HG03280 (cell line): ENCODE measurements around the gene ZSCAN30.

ENCODE experiments used
- ATAC-seq: cut with Tn5 transposase; IDR thresholded peaks from one replicate; pipeline ENCODE4 v1.9.1; 2021; ENCODE audit warnings: mild to moderate bottlenecking, moderate library complexity; ENCODE audit not compliant: unreplicated experiment

The ZSCAN30 gene

DNA sequence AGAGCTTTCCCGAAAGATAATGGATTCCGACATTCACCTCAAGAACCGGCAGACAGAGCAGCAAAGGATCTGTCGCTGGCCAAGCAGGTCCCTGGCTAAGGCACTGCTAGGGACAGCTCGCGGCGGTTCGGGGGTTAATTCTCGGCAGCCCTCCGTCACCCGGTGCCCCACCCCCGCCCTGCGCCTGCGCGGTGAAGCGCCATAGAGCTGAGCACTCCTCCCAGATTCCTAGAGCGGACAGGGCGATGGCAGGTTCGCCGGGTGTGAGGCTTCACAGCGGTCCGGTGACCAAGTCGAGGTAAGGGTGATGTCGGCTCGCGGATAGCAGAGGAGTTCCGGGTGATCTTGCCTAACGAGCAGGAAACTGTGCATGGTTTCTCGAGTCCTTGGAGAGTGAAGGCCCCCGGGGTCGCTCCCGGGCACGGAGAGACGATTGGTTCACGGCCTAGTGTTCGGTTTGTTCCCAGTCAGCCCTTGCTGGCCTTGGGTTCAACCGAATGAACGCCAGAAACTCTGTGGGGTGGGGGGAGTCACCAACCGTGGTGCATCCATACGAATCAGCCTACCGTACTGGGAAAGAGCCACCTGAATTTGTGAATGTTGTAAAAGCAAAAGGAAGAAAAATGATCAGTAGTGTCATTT lies at the start of gene ZSCAN30:
ZSCAN30 (minus strand) TSS at position 136 of the 642 bp plus-strand sequence. CDS start 25,877 bp downstream, outside the sequence.
- ATAC-seq, result peak; percentile 92

DNA sequence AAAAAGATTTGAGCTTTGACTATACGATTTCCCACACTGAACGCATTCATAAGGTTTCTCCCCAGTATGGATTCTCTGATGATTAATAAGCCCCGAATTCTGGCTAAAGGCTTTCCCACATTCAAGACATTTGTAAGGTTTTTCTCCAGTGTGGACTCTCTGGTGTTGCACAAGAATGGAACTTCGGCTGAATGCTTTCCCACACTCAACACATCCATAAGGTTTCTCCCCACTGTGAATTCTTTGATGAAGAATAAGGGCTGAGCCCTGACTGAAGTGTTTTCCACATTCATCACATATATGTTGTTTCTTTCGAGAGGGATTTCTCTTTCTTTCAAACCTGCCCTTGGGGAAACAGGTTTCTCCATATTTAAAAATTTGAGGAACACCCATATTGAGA lies 47.3 kb upstream of the ZSCAN30 start:
- ATAC-seq, result no peak

DNA sequence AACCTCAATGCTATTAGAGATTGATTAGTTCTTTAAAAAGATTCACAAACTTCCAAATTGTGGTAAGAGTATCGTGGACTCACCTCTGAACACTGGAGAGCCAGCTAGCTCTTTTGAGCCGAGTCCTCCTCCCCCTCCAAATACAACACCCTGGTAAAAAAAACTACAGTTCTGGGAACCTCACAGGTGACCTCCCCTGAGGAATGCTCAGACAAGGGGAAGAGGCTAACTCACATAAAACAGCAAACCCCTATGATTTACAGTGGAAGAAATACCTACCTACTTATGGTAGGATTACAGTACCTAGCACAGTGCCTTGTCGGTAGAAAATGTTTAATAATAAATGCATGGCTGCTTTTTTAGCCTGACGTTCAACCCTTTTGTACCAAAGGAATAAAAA lies 45.8 kb upstream of the ZSCAN30 start:
- ATAC-seq, result no peak

DNA sequence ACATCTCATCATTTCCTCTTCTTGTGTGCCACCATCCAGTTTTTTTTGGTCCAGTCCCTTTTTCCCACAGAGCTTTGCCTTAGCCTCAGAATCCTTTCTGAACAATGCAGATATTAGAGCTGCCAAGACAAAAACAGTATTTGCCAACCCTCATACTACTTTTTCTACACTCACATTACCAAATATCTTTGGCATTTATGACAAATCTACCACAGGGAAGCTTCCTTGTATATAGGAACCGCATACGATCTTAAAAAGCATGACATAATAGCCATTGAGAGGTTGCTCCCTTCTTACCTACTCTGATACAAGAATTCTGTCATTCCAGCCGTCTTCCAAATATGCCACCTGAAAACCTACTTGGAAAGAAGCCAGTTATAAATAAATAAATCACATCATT lies 44.8 kb upstream of the ZSCAN30 start:
- ATAC-seq, result no peak

DNA sequence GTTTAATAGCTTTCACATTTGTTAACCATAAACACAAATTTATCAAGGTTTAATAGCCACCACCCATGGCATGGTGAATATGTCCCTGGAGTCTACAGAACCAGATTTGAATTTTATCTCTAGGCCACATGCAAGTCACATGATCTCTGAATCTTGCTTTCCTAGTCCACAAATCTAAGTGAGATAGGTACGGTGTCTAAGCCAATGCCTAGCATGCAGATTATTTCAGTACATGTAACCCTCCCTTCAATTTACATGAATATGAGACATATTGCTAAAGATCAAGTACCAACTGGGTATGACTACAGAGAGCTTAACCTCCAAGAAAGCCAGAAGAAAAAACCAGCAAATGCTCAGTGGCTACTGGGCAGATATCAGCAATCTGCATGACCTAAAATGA lies 44.2 kb upstream of the ZSCAN30 start:
- no peak for ATAC-seq

DNA sequence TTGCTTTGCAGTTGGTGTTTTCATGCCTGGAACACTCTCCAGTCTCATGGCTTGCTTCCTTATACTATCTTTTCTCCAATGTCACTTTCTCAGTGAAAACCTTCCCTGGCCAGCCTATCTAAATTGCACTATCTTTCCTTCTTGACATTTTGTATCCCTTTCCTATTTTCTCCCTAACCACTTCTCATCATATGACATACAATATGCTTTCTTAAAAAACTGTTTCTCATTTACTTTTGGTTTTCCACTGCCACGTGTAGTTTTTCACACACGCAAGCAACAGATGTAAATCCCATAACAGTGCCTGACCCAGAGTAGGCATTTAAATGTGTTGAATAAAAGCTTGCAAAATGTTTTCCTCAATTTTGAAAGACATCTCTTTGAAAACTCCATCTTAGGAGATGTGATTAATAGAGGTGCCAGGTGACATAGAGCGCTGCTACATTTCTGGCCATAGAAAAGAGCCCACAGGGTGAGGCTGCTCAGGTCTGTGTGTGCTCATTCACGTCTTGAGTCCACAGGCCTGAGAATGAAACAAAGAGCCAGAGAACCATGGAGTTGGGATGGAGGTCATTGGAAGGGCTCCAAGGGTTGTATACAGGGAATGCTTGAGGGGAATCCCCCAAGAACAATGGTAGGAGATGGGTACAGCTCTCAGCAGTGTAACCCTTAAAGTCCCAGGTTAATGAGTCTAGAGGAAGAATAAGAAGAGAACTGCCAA lies 41.5 kb upstream of the ZSCAN30 start:
- ATAC-seq, result no peak

DNA sequence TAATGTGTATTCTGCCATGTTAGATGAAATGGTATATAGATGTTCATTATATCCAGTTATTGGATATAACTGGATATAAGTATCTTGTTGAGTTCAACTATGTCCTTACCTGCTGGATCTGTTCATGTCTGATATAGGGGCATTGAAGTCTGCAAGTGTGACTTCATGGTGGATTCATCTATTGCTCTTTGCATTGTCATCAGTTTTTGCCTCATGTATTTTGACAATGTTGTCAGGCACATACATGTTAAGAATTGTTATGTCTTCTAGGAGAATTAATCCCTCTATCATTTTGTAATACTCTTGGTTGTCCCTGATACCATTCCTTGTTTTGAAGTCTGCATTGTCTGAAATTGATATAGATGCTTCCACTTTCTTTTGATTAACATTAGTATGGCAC lies 38.8 kb upstream of the ZSCAN30 start:
- ATAC-seq, result no peak

DNA sequence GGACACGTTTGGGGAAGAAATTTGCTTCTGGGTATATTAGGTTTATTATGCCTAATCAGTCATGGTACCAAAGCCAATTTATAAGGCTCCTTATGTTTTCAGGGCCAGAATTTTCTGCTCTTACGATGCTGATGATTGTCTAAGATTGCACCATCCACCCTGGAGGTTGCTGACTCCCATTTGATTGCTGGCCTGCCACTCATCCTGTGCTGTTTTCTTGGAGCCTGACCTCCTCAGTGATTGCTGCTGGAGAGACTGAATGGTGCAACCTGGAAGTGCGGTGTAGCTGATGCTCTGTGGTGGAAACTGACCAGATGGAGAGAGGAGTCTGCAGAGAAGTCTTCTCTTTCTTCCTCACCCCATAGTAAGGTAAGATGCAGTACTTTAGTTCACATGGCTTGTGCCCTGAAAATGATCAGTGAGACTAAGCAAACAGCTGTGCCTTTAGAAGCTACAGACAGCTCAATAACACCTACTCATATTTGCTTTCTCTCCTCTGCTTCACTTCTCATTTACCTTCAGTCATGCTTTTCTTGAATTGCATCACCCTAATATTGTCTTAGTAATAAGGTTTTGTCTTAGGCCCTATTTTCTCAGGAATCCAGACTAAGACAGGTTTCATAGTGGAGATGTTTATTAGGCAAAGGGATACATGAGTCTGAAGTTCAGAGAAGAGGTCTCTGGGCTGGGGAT lies 36.8 kb upstream of the ZSCAN30 start:
- ATAC-seq, result no peak

DNA sequence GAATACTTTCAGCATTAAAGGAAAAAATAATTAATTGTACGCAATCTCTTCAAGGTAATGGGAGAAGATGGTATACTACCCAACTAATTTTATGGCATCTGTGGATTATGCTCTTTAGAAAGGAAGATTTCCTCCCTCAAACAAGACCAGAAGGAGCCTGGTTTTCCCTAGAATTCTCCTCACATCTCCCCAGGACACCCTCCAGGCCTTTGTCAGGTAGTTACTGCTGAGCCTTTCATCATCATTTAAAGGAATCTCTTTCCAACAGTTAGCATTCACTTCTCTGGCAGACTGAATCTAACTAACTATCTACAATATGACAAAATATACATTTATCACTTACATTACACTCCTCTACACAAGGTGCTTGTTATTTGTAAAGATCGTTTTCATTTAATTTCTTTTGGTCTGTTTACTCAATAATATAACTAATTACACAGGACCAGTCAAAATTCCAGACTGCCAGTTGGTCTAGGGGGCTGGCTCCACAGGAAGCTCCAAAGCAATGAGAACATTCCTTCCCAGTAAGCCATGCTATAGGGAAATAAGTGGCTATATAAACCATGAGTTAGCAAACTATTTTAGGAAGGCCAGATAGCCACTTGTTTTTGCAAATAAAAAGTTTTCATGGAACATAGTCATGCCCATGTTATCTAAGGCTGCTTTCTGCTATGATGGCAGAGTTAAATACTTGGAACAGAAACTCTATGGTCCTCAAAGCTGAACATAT lies 35.1 kb upstream of the ZSCAN30 start:
- no peak for ATAC-seq

DNA sequence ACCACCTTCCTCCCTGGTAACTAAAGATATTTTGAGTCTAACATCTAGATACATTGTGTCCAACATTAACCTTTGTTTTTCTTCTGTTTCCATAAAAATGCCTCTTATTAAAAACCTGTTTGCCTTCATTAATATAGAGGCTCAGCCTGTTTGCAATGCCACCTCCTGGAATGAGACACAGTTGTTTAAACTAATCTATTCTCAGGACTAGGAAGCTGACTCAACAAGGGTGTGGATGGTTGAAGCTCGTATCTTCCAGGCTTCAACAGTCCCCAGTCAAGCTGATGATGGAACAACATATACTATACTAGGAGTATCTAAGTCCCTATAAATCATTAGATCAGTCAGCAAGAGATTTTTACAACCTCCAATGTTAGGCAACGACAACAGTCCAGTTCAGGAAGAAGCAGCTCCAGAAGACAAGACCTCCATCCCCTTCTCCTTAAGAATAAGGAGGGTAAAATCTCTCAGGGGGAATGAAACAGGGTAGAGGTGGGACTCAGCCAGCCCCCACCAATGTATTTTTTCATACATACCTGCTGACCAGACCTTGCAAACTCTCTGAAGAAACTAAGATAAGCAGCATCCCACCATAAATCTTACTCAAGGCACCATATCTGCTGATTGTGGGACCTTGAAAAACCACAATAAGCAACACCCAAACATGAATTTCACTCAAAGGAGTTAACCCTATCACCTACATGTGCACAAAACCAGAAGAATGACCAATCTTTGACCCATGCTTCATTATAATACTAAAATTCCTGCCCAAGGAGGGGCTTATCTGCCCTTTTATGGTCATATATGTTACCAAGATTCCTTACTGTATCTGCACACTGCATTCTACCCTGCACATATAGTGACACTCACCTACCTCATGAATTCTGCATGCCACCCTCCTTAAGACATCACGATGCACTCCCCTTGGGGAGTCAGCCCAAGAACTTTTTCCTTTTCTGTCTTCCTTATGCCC lies 32.7 kb upstream of the ZSCAN30 start:
- no peak for ATAC-seq

DNA sequence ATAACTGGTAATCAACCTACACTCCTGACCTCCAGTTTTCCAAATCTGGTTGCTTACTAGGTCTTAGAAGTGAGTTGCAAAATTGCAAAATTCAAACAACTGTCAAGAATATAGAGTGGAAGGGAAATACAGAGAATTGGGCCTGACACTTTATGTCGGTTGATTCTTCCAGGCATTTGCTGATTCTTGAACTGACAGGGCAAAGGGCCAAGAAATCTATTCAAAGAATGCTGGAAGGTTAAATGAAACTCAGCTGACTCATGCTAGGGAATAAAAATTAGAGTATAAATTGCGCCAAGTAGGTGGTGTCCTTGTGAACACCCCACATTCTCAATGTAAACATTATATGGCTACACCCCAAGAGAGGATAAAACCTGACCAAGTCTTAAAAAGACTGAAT lies 21.5 kb upstream of the ZSCAN30 start:
- no peak for ATAC-seq

DNA sequence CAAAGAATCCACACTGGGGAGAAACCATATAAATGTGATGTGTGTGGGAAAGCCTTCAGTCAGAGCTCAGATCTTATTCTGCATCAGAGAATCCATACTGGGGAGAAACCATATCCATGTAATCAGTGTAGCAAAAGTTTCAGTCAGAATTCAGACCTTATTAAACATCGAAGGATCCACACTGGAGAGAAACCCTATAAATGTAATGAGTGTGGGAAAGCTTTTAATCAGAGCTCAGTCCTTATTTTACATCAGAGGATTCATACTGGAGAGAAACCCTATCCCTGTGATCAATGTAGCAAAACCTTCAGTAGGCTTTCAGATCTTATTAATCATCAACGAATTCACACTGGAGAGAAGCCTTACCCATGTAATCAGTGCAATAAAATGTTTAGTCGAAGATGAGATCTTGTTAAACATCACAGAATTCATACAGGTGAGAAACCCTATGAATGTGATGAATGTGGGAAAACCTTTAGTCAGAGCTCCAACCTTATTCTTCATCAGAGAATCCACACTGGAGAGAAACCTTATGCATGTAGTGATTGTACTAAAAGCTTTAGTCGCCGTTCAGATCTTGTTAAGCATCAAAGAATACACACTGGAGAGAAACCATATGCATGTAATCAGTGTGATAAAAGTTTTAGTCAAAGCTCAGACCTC lies 16.7 kb upstream of the ZSCAN30 start:
- no peak for ATAC-seq

DNA sequence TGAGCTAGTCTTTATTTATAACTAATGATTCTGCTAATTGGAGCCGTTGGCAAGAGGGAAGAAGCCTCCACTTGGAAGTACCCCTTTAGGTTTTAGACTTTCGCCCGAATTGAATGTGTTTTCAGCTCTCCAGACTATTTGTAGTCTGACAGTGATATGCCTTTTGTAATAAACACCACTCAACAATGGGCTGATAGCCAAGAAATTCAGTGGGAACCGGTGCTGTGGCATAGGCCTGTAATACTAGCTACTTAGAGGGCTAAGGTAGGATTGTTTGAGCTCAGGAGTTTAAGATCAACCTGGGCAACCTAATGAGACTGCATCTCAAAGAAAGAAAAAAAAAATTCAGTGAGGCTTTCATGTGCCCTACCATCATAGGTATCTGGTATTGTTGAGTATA lies 13.6 kb upstream of the ZSCAN30 start:
- no peak for ATAC-seq

DNA sequence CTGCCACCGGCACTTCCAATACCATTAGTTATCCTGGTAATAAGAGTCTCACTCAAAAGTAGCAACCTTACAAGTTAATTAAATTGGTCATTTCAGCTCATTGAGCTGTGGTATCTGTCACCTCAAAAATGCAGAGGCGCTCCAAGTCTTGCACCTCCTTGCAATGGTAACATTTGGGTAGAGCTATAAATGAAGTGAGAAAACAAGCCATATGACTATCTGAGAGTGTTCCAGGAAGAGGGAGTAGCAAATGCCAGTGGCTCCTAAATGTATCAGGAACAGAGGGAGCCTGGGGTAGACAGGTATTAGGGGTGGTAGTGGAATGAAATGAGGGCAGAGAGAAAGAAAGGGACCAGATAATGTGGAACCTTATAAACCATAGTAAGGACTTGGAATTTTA lies 6.0 kb upstream of the ZSCAN30 start:
- ATAC-seq, result no peak

DNA sequence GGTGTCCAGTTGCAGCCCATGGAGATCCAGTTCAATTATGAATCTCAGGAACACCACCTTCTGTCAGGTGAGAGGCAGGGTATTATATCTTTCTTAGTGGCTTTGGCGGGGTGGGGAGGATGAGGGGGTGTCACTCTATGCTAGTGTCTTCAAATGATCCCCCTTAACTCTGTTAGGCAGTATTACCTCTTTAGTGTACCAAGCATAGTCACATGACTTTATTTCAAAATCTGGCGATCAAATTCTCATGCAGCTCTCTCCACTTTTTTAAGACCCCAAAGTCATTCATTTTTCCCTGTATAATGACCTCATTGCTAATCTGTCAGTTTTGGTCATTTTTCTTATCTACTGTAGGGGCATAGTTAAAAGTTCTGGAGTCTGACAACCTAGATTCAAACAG lies 1.1 kb upstream of the ZSCAN30 start:
- ATAC-seq, result no peak

DNA sequence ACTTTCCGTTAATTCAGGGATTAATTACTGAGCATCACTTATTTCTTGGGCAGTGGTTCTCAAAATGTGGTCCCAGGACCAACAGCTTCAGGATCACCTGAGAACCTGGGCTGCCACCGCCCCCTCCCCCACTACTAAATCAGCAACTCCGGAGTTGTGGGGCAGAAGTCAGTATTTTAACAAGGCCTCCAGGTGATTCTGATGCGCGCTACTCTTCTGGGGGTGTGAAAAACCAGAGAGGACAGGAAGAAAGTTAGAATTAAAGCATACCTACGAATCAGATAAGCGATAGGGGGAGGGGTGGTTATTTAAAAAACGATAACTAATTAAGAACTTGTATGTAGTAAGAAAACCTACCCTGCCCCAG lies 319 bp downstream of the ZSCAN30 start:
- ATAC-seq, result peak; percentile 39

DNA sequence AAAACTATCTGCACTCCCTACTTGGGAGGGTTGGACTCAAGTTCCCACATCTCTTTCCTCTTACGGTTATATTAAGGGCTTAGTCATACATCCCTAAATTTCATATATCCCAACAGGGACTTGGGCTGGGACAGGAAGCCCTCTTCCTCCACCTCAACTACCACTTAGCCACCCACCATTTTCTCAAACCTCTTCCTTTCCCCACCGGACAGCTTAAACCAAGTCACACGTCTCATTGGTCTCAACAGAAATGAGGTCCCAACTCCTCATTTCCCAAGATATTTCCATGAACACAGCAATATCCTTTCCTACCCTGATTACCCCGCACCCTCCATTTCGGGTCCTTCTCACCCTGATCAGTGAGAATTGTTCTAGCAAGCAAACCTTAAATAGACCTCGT lies 736 bp downstream of the ZSCAN30 start:
- ATAC-seq, result peak; percentile 8

DNA sequence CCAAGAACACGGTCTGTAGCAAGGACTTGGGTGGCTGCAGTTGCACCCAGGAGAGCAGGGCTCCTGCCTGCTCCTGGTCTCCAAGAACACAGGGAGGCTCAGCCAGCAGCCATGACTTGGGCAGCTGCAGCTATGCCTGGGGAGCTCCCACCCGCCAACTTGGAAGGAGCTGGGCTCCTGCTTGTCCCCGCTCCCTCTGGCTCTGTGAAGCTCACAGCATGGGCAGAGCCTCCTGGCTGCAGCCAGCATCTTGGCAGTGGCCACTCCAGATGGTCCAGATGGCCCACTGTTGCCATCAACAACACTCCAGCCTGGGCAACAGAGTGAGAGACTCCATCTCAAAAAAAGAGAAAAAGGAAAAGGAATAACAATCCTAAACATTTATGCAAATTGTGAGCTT lies 5.2 kb downstream of the ZSCAN30 start:
- no peak for ATAC-seq

DNA sequence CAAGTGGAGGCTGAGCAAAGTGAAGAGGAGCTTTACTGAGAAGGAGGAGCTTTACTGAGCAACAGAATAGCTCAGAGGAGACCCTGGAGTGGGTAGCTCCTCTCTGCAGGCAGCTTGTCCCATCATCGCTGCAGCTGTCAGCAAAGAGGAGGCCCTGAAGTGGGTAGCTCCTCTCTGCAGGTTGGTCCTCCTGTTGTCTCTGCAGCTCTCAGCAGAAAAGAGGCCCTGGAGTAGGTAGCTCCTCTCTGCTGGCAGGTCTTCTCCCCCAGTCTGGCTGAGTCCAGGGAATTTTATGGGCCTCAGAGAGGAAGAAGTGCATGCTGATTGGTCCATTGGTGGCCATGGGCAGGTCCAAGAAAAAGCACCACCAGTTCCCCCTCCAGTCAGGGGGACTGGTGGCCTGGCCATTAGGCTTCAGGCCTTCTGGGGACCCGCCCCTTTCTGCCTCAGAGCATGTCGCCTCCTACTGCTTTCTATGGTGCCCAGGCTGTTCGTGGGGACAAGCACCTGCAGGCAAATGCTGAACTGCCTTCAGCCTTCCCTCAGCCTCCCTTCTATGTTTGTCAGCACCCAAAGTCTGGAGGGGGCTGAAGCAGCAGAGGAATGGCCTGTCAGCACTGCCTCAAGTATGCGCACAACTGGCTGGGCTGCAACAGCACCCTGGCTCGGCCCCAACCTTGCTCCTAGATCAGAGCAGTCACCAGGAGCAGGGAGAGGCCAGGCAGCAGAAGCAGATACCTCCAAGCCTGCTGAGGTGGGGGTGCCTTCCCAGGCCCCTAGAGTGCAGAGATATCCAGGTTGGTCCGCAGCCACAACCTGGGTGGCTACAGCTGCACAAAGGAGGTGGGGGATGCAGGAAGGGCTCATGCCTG lies 5.9 kb downstream of the ZSCAN30 start:
- ATAC-seq, result no peak
